Stimulated activated CD8-positive, alpha-beta memory T cell treated with anti-CD3 and anti-CD28 coated beads, Interleukin-7, amount 100 ng/mL, for 1 hour (primary cell): ENCODE measurements around the gene SSTR4.

ENCODE experiments used
- DNase-seq, 2 donors: peaks; one replicate each; pipeline ENCODE4 v3.0.0-alpha.2; 2020; ENCODE audit warnings: low read depth in 2 of 2

Gene SSTR4

GRCh38 chr20:23086931-23087411 lies 51.9 kb downstream of the SSTR4 start:
- DNase-seq, result no peak

GRCh38 chr20:23087587-23088251 lies 52.6 kb downstream of the SSTR4 start:
- no peak for DNase-seq
